Measurements from ENCODE around the gene SPESP1. TPM values are rescaled to one million over a fixed set of nuclear protein-coding genes. Genes with fewer than 3 reads are reported as not detected.

Gene SPESP1
- polyA plus RNA-seq, 4 donors = 1.3 to 1.7 (median 1.6) TPM; not detected in 1

Other genes with a start within 250 kb of the SPESP1 start
- 100 to 1,000 TPM in 2 of 4 donors, 10 to 100 TPM in 2; 56.2 to 227 (median 103) TPM for gene ANP32A, start 109.6 kb upstream of the SPESP1 start, polyA plus RNA-seq
- gene NOX5, start 84.2 kb downstream of the SPESP1 start, polyA plus RNA-seq = under 1 TPM in 2 of 4 donors, not detected in 2; 0.04 TPM
- 10 to 100 TPM; 18.2 to 66.5 (median 30.6) TPM for gene GLCE, start 230.1 kb downstream of the SPESP1 start, polyA plus RNA-seq